SK-N-SH (cell line): ENCODE results near the gene MTUS2. TPM values are rescaled to one million over a fixed set of nuclear protein-coding genes. Genes with fewer than 3 reads are reported as not detected.

Source experiments
- CTCF ChIA-PET: fragments of 300-600, 350-600 bp; formaldehyde crosslinking; extraction: SDS; loops from one replicate; lab custom pipeline; 2021; lab: Yijun Ruan, JAX
- POLR2A ChIA-PET: fragments of 350-600 bp; sonication (Branson Sonifier 250); formaldehyde crosslinking; extraction: SDS; loops from one replicate; lab custom pipeline; 2020; ENCODE audit warnings: antibody characterized with exemption, inconsistent platforms; lab: Yijun Ruan, JAX
- DNase-seq: peaks from one replicate; pipeline ENCODE4 v3.0.0; 2012
- H2AFZ ChIP-seq: fragments of 200-600 bp; sonication (generic); 2 replicates; pipeline ENCODE4 v1.8.1; 2016; ENCODE audit warnings: antibody characterized with exemption, mild to moderate bottlenecking, low read depth
- H3F3A ChIP-seq: fragments of 200-600 bp; sonication (generic); replicated peaks from 2 replicates; pipeline ENCODE3; 2016; ENCODE audit warnings: antibody characterized with exemption, mild to moderate bottlenecking; ENCODE audit not compliant: insufficient read depth
- H3K27ac ChIP-seq, 2 experiments: fragments of 200-500 bp in 1 of 2; fragments of 200-600 bp in 1 of 2; sonication (Bioruptor generic) in 1 of 2; sonication (generic), shearing (Covaris generic) in 1 of 2; 2 replicates each; pipeline versions ENCODE4 v1.5.1 to v1.6.1; 2014 to 2016; ENCODE audit warnings: low read depth in 2 of 2, inconsistent platforms in 1 of 2, low read length in 1 of 2, mild to moderate bottlenecking in 1 of 2, mixed read lengths in 1 of 2
- H3K27me3 ChIP-seq: fragments of 200-600 bp; sonication (generic), shearing (Covaris generic); 2 replicates; pipeline ENCODE4 v1.6.1; 2016; ENCODE audit warnings: mixed run types; ENCODE audit not compliant: insufficient read depth
- H3K36me3 ChIP-seq, 2 experiments: fragments of 200-500 bp in 1 of 2; fragments of 200-600 bp in 1 of 2; sonication (Bioruptor generic) in 1 of 2; sonication (generic) in 1 of 2; replicated peaks in 1 of 2; 2 replicates each; pipeline versions ENCODE3 to v1.5.1; 2014 to 2016; ENCODE audit warnings: low read length in 1 of 2, mild to moderate bottlenecking in 1 of 2; ENCODE audit not compliant: insufficient read depth in 2 of 2, control insufficient read depth in 1 of 2
- H3K4me1 ChIP-seq, 2 experiments: fragments of 200-500 bp in 1 of 2; fragments of 200-600 bp in 1 of 2; sonication (Bioruptor generic) in 1 of 2; sonication (generic), shearing (Covaris generic) in 1 of 2; 2 replicates each; pipeline versions ENCODE4 v1.5.1 to v1.6.1; 2014 to 2016; ENCODE audit warnings: low read depth in 1 of 2, low read length in 1 of 2, mixed run types in 1 of 2; ENCODE audit not compliant: insufficient read depth in 2 of 2, control insufficient read depth in 1 of 2
- H3K4me2 ChIP-seq: fragments of 200-600 bp; sonication (generic), shearing (Covaris generic); 2 replicates; pipeline ENCODE4 v1.6.1; 2017; ENCODE audit warnings: mixed run types
- H3K4me3 ChIP-seq, 2 experiments: fragments of 200-500 bp in 1 of 2; fragments of 200-600 bp in 1 of 2; sonication (Bioruptor generic) in 1 of 2; sonication (generic), shearing (Covaris generic) in 1 of 2; 2 replicates each; pipeline versions ENCODE4 v1.5.1 to v1.8.1; 2014 to 2016; ENCODE audit warnings: low read depth in 2 of 2, inconsistent platforms in 1 of 2, low read length in 1 of 2, mild to moderate bottlenecking in 1 of 2, mixed read lengths in 1 of 2, moderate library complexity in 1 of 2
- H3K79me2 ChIP-seq: fragments of 200-600 bp; sonication (generic); 2 replicates; pipeline ENCODE4 v1.8.1; 2017; ENCODE audit warnings: mild to moderate bottlenecking; ENCODE audit not compliant: insufficient read depth
- H3K9ac ChIP-seq: fragments of 200-600 bp; sonication (generic); 2 replicates; pipeline ENCODE4 v1.6.1; 2017; ENCODE audit warnings: mixed run types
- H3K9me2 ChIP-seq: fragments of 200-600 bp; sonication (generic); 2 replicates; pipeline ENCODE4 v1.6.1; 2017; ENCODE audit warnings: mixed run types
- H3K9me3 ChIP-seq: fragments of 200-600 bp; sonication (generic); 2 replicates; pipeline ENCODE4 v1.6.1; 2017; ENCODE audit warnings: mixed run types, mild to moderate bottlenecking, moderate library complexity
- H4K20me1 ChIP-seq: fragments of 200-600 bp; sonication (generic); 2 replicates; pipeline ENCODE4 v1.6.1; 2017; ENCODE audit warnings: mild to moderate bottlenecking, mixed run types; ENCODE audit not compliant: insufficient read depth
- CHD2 ChIP-seq: fragments of 150-350 bp; IDR thresholded peaks from 2 replicates; pipeline ENCODE4 v1.6.1; 2018; ENCODE audit warnings: low read length; ENCODE audit not compliant: partially characterized antibody
- CTCF ChIP-seq: fragments of 200-600 bp; sonication (generic); IDR thresholded peaks from 2 replicates; pipeline ENCODE4 v1.6.1; 2017; ENCODE audit warnings: antibody characterized with exemption, mild to moderate bottlenecking, moderate library complexity
- EP300 ChIP-seq, 2 experiments: IDR thresholded peaks; 2 replicates each; pipeline versions ENCODE4 v1.4.0 to v1.6.1; 2012; ENCODE audit warnings: borderline replicate concordance in 1 of 2, low read depth in 1 of 2, low read length in 1 of 2
- EZH2phosphoT487 ChIP-seq: fragments of 200-600 bp; sonication (generic); IDR thresholded peaks from 2 replicates; pipeline ENCODE4 v1.6.1; 2017; ENCODE audit warnings: low read depth, mixed run types, mild to moderate bottlenecking, antibody characterized with exemption, moderate library complexity, borderline replicate concordance
- FOSL2 ChIP-seq: IDR thresholded peaks from 2 replicates; pipeline ENCODE4 v1.4.0; 2012; ENCODE audit warnings: low read depth, mild to moderate bottlenecking, moderate library complexity, borderline replicate concordance
- FOXM1 ChIP-seq: IDR thresholded peaks from 2 replicates; pipeline ENCODE4 v1.4.0; 2012; ENCODE audit warnings: low read depth, mild to moderate bottlenecking
- GATA2 ChIP-seq: sonication (generic); formaldehyde crosslinking; IDR thresholded peaks from 2 replicates; pipeline ENCODE4 v1.5.0; 2020; ENCODE audit warnings: mild to moderate bottlenecking, missing genetic modification reagents
- JUND ChIP-seq: IDR thresholded peaks from 2 replicates; pipeline ENCODE4 v1.4.0; 2012
- MXI1 ChIP-seq: IDR thresholded peaks from 2 replicates; pipeline ENCODE4 v1.6.1; 2012; ENCODE audit warnings: mild to moderate bottlenecking, low read depth, low read length, improper control_type of control experiment
- NFIC ChIP-seq: IDR thresholded peaks from 2 replicates; pipeline ENCODE4 v1.4.0; 2012; ENCODE audit warnings: borderline replicate concordance
- PBX3 ChIP-seq: IDR thresholded peaks from 2 replicates; pipeline ENCODE4; 2012
- RAD21 ChIP-seq: IDR thresholded peaks from 2 replicates; pipeline ENCODE4 v1.6.1; 2012; ENCODE audit warnings: mild to moderate bottlenecking, low read length
- RCOR1 ChIP-seq: fragments of 150-350 bp; IDR thresholded peaks from 2 replicates; pipeline ENCODE4 v1.6.1; 2017; ENCODE audit warnings: antibody characterized with exemption, low read length
- RFX5 ChIP-seq: IDR thresholded peaks from 2 replicates; pipeline ENCODE4 v1.6.1; 2012; ENCODE audit warnings: mild to moderate bottlenecking, improper control_type of control experiment, low read length
- RXRA ChIP-seq: IDR thresholded peaks from 2 replicates; pipeline ENCODE4 v1.4.0; 2012; ENCODE audit warnings: low read depth, mild to moderate bottlenecking, borderline replicate concordance
- SMC3 ChIP-seq: IDR thresholded peaks from 2 replicates; pipeline ENCODE4 v1.6.1; 2012; ENCODE audit warnings: low read depth, low read length, improper control_type of control experiment
- TEAD4 ChIP-seq: IDR thresholded peaks from 2 replicates; pipeline ENCODE4 v1.4.0; 2012; ENCODE audit warnings: mild to moderate bottlenecking, borderline replicate concordance; ENCODE audit not compliant: insufficient read depth
- YY1 ChIP-seq: IDR thresholded peaks from 2 replicates; pipeline ENCODE4 v1.4.0; 2012; ENCODE audit warnings: low read depth, mild to moderate bottlenecking
- ZBTB33 ChIP-seq: IDR thresholded peaks from 2 replicates; pipeline ENCODE4 v1.4.0; 2012; ENCODE audit warnings: low read depth, borderline replicate concordance
- WGBS: methylation state at CpG from one replicate; pipeline ENCODE4 v1.1.6; 2017; ENCODE audit warnings: low lambda C conversion rate; 5-methylcytosine and 5-hydroxymethylcytosine counted together
- polyA plus RNA-seq, 3 experiments: library from polyadenylated mRNA; depleted of rRNA; stranded (reverse); fragments of >200 nt; gene quantifications; 2 replicates each; pipeline ENCODE4 v1.2.3, GENCODE V29; 2012

The MTUS2 gene
- polyA plus RNA-seq, 1 of the 3 experiments (the other 2 are of a cell fraction), result 1.7 TPM

- 5% methylated on average over 1 of the region's 1 CpG for WGBS
- DNase-seq, result no peak
- H3K9me3 ChIP-seq, result peaks cover 19% of the 10 kb centered on the region
- no peak overlapping the region for H3K4me2 ChIP-seq
- no peak overlapping the region for H2AFZ ChIP-seq
- H3F3A ChIP-seq, result no peaks in the 10 kb centered on the region
- no peak overlapping the region for H3K27ac ChIP-seq
- H4K20me1 ChIP-seq, result no peaks in the 10 kb centered on the region
- H3K4me3 ChIP-seq, result no peak overlapping the region
- H3K79me2 ChIP-seq, result no peaks in the 10 kb centered on the region
- H3K4me1 ChIP-seq, result no peaks in the 10 kb centered on the region
- no peaks in the 10 kb centered on the region for H3K36me3 ChIP-seq
- H3K9me2 ChIP-seq, result no peaks in the 10 kb centered on the region
- ChIA-PET CTCF (no interaction called here), POLR2A (no interaction called here)
- H3K9ac ChIP-seq, result no peak overlapping the region
- peaks cover 9% of the 10 kb centered on the region; the same call in 1 of the 2 replicates for H3K27me3 ChIP-seq
- no peak for TF ChIP-seq EZH2phosphoT487
- no peak for TF ChIP-seq FOSL2
- TF ChIP-seq TEAD4, result no peak
- no peak for TF ChIP-seq SMC3
- no peak for TF ChIP-seq RXRA
- TF ChIP-seq RFX5, result no peak
- TF ChIP-seq JUND, result no peak
- no peak for TF ChIP-seq PBX3
- no peak for TF ChIP-seq CHD2
- no peak for TF ChIP-seq YY1
- TF ChIP-seq NFIC, result no peak
- no peak for TF ChIP-seq RAD21
These were observed 6.2 kb downstream of the MTUS2 start for GRCh38 chr13:28826368-28826767.

- CTCF ChIA-PET, result interaction anchor here (1.3 kb wide), 1 partner anchor 1004 kb away, joined by 3 read pairs; no protein-coding TSS in a partner anchor
- Histone ChIP-seq H3K27me3 (no peaks in the 10 kb centered on the region), H3K36me3 (no peaks in the 10 kb centered on the region), H4K20me1 (no peaks in the 10 kb centered on the region), H3K4me2 (no peak overlapping the region), H3K27ac (no peak overlapping the region), H3F3A (no peaks in the 10 kb centered on the region), H3K4me3 (no peak overlapping the region), H3K9me3 (peaks cover 19% of the 10 kb centered on the region), H3K4me1 (no peaks in the 10 kb centered on the region), H3K9ac (no peak overlapping the region), H2AFZ (no peak overlapping the region), H3K79me2 (no peaks in the 10 kb centered on the region), H3K9me2 (no peaks in the 10 kb centered on the region)
- POLR2A ChIA-PET, result no interaction called here
- DNase-seq, result no peak
- TF ChIP-seq PBX3 (no peak), JUND (no peak), CHD2 (no peak), CTCF (no peak), ZBTB33 (no peak), FOXM1 (no peak), TEAD4 (no peak), EP300 (IDR thresholded peaks at IDR 0.05; ENCODE audit: borderline replicate concordance in 1 of 2, low read depth in 1 of 2, low read length in 1 of 2) (no peak), RCOR1 (no peak), MXI1 (no peak), GATA2 (CRISPR knock-in tag) (no peak)
These were observed 10.4 kb downstream of the MTUS2 start for GRCh38 chr13:28830580-28830979.
